Measurements from ENCODE around the gene RBMY1J.
"Not testable (repeated sequence)": the region's sequence is repeated elsewhere in the genome, so short reads cannot be mapped to it uniquely, and the experiment has no call there.

RBMY1J gene

GRCh38 chrY:22403110-22403509 is at the start of gene RBMY1J:
RBMY1J (plus strand) TSS chrY:22403410; CDS start chrY:22405448, 2,038 bp downstream.
- in situ Hi-C loops (cut with HindIII; ENCODE audit: low pct_ligation_motif_present, low pct_unique_long_range_greater_than_20kb, low sequenced_read_pairs); DNase-seq: not testable (repeated sequence)

DNA sequence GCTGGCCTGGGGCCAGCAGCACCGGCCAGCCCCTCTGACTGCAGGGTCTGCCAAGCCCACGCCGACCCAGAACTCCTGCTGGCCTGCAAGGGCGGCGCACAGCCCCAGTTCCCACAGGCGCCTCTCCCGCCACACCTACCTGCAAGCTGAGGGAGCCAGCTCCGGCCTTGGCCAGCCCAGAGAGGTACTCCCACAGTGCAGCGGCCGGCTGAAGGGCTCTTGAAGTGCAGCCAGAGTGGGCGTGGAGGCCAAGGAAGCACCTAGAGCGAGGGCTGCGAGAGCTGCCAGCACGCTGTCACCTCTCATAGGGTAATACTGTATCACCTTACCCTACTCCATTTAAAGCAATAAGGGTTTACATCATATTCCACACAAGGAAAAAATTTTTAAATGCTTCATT is 35.8 kb upstream of the RBMY1J start:
- in situ Hi-C loops (cut with HindIII; ENCODE audit: low pct_ligation_motif_present, low pct_unique_long_range_greater_than_20kb, low sequenced_read_pairs), result no loop called here
- DNase-seq, result no peak

GRCh38 chrY:22370623-22371022 is 32.6 kb upstream of the RBMY1J start:
- in situ Hi-C loops (cut with HindIII; ENCODE audit: low pct_ligation_motif_present, low pct_unique_long_range_greater_than_20kb, low sequenced_read_pairs), result no loop called here
- DNase-seq, result no peak

DNA sequence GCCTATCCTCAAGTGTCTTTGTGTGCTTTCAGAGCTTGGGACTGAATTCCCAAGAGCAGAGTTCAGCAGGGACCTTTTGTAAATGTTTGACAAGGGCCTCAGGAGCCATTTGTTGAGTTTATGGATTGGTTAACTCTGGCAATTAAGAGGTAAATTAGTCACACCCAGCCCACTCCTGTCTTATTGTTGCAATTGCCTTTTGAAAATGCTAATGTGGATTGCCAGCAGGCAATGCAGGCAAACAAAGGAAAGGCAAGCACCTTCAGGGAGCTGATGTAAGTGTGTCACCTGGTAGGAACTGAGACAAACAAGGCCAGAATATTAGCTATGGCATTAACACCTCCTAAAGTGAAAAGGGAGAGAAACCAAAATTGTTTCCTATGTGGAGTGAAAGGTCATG is 29.7 kb upstream of the RBMY1J start:
- in situ Hi-C loops (cut with HindIII; ENCODE audit: low pct_ligation_motif_present, low pct_unique_long_range_greater_than_20kb, low sequenced_read_pairs), result no loop called here
- no peak for DNase-seq

GRCh38 chrY:22444718-22445396 is 41.6 kb downstream of the RBMY1J start:
- in situ Hi-C loops (cut with HindIII; ENCODE audit: low pct_ligation_motif_present, low pct_unique_long_range_greater_than_20kb, low sequenced_read_pairs); DNase-seq: not testable (repeated sequence)

- DNase-seq; in situ Hi-C loops (cut with HindIII; ENCODE audit: low pct_ligation_motif_present, low pct_unique_long_range_greater_than_20kb, low sequenced_read_pairs): not testable (repeated sequence)
Observed at GRCh38 chrY:22455522-22455921, 52.3 kb downstream of the RBMY1J start.

DNA sequence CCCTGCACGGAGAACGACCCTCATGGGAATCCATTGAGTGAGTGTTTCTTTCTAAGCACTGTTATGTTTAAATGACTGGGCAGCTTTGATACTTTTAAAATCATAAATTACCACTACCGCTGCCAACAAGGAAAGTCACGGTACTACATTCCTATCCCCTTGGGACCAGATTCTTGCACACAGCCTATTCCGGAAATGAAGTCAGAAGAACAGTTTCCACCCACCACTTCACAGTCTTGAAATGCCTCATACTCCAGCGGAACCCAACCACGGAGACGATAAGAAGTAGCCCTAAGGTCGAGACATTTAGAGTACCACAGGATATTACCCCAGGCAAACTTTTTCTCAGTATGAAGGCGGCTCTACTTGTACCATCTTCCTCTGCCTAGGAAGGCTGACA is 58.8 kb downstream of the RBMY1J start:
- in situ Hi-C loops (cut with HindIII; ENCODE audit: low pct_ligation_motif_present, low pct_unique_long_range_greater_than_20kb, low sequenced_read_pairs), result not testable (repeated sequence)

More for the DNA sequence above, 58.8 kb downstream of the RBMY1J start:
- not testable (repeated sequence) for DNase-seq
